HepG2 (cell line): ENCODE measurements around the gene PFDN2. TPM values are rescaled to one million over a fixed set of nuclear protein-coding genes. Genes with fewer than 3 reads are reported as not detected.
A peak's percentile ranks its signal among the peaks of the same experiment; 100 is the strongest.

ENCODE experiments used
- ARNT2 ChIP-seq: sonication (generic); formaldehyde crosslinking; IDR thresholded peaks from 2 replicates; pipeline ENCODE4 v1.8.0; 2022; ENCODE audit warnings: mild to moderate bottlenecking, low read depth, missing genetic modification reagents, moderate library complexity
- BCL6 ChIP-seq: IDR thresholded peaks from 2 replicates; pipeline ENCODE4 v1.6.1; 2016; ENCODE audit warnings: missing genetic modification reagents, missing compliant biosample characterization
- CREM ChIP-seq, 2 experiments: sonication (generic) in 1 of 2; formaldehyde crosslinking in 1 of 2; IDR thresholded peaks; 2 replicates each; pipeline versions ENCODE4 v1.4.0 to v1.6.1; 2016 to 2020; ENCODE audit warnings: antibody characterized with exemption in 1 of 2, mild to moderate bottlenecking in 1 of 2, missing genetic modification reagents in 1 of 2
- EZH2 ChIP-seq: conservative IDR thresholded peaks from 2 replicates; pipeline ENCODE4 v1.6.1; 2012; ENCODE audit warnings: mild to moderate bottlenecking, low read depth, low read length, moderate library complexity
- FIP1L1 ChIP-seq: fragments of 200-400 bp; formaldehyde crosslinking; IDR thresholded peaks from 2 replicates; pipeline ENCODE4 v1.6.1; 2018; ENCODE audit warnings: low read depth, mild to moderate bottlenecking, low read length, moderate library complexity, borderline replicate concordance; ENCODE audit not compliant: insufficient read depth
- MAFG ChIP-seq: sonication (generic); formaldehyde crosslinking; IDR thresholded peaks from 2 replicates; pipeline ENCODE4 v1.5.1; 2020; ENCODE audit warnings: mild to moderate bottlenecking, missing genetic modification reagents
- MED13 ChIP-seq: sonication (generic); formaldehyde crosslinking; IDR thresholded peaks from 2 replicates; pipeline ENCODE4 v1.5.0; 2020; ENCODE audit warnings: missing genetic modification reagents
- MIER3 ChIP-seq: IDR thresholded peaks from 2 replicates; pipeline ENCODE4 v1.6.1; 2016; ENCODE audit warnings: missing compliant biosample characterization, borderline replicate concordance
- PITX1 ChIP-seq: sonication (generic); formaldehyde crosslinking; IDR thresholded peaks from 2 replicates; pipeline ENCODE4 v1.5.1; 2020; ENCODE audit warnings: mild to moderate bottlenecking, missing genetic modification reagents
- SIX1 ChIP-seq: sonication (generic); formaldehyde crosslinking; IDR thresholded peaks from 2 replicates; pipeline ENCODE4 v1.4.0; 2020; ENCODE audit warnings: missing genetic modification reagents, borderline replicate concordance
- SRSF9 ChIP-seq: fragments of 200-400 bp; formaldehyde crosslinking; IDR thresholded peaks from 2 replicates; pipeline ENCODE4 v1.6.1; 2018; ENCODE audit warnings: borderline replicate concordance, mild to moderate bottlenecking, low read depth, low read length; ENCODE audit not compliant: insufficient read depth, poor library complexity, severe bottlenecking
- TARDBP ChIP-seq: sonication (generic); formaldehyde crosslinking; IDR thresholded peaks from 2 replicates; pipeline ENCODE4 v1.8.0; 2022; ENCODE audit warnings: mild to moderate bottlenecking, missing genetic modification reagents
- ZNF121 ChIP-seq: sonication (generic); formaldehyde crosslinking; IDR thresholded peaks from 2 replicates; pipeline ENCODE4 v1.5.0; 2020; ENCODE audit warnings: mild to moderate bottlenecking, missing genetic modification reagents
- ZNF232 ChIP-seq: sonication (generic); formaldehyde crosslinking; IDR thresholded peaks from 2 replicates; pipeline ENCODE4 v1.4.0; 2020; ENCODE audit warnings: missing genetic modification reagents, borderline replicate concordance
- ZNF431 ChIP-seq: sonication (generic); formaldehyde crosslinking; IDR thresholded peaks from 2 replicates; pipeline ENCODE4 v1.9.0; 2022; ENCODE audit warnings: missing genetic modification reagents, low read depth, mild to moderate bottlenecking, borderline replicate concordance
- ZNF44 ChIP-seq: sonication (generic); formaldehyde crosslinking; IDR thresholded peaks from 2 replicates; pipeline ENCODE4 v1.5.1; 2020; ENCODE audit warnings: mild to moderate bottlenecking, missing genetic modification reagents
- ZNF451 ChIP-seq: sonication (generic); formaldehyde crosslinking; IDR thresholded peaks from 2 replicates; pipeline ENCODE4 v1.5.0; 2020; ENCODE audit warnings: mild to moderate bottlenecking, missing genetic modification reagents
- ZNF558 ChIP-seq: sonication (generic); formaldehyde crosslinking; IDR thresholded peaks from 2 replicates; pipeline ENCODE4 v1.9.0; 2022; ENCODE audit warnings: mild to moderate bottlenecking, missing genetic modification reagents, borderline replicate concordance
- ZNF562 ChIP-seq: sonication (generic); formaldehyde crosslinking; IDR thresholded peaks from 2 replicates; pipeline ENCODE4 v1.8.0; 2022; ENCODE audit warnings: missing genetic modification reagents, borderline replicate concordance
- ZNF720 ChIP-seq: sonication (generic); formaldehyde crosslinking; IDR thresholded peaks from 2 replicates; pipeline ENCODE4 v1.4.0; 2020; ENCODE audit warnings: missing genetic modification reagents
- ZNF724P ChIP-seq: sonication (generic); formaldehyde crosslinking; IDR thresholded peaks from 2 replicates; pipeline ENCODE4 v1.8.0; 2022; ENCODE audit warnings: missing genetic modification reagents, borderline replicate concordance
- ZNF781 ChIP-seq: sonication (generic); formaldehyde crosslinking; IDR thresholded peaks from 2 replicates; pipeline ENCODE4 v1.5.1; 2020; ENCODE audit warnings: borderline replicate concordance, mild to moderate bottlenecking, missing genetic modification reagents; ENCODE audit errors: not compliant biosample characterization
- ZNF788 ChIP-seq: sonication (generic); formaldehyde crosslinking; IDR thresholded peaks from 2 replicates; pipeline ENCODE4 v1.5.0; 2020; ENCODE audit warnings: mild to moderate bottlenecking, missing genetic modification reagents, borderline replicate concordance
- polyA plus RNA-seq, 8 experiments: library from polyadenylated mRNA; depleted of rRNA in 3 of 8; stranded (reverse) in 7 of 8; unstranded in 1 of 8; fragments of >200 nt; fragmentation: Illumina TruSeq in 4 of 8; extraction: Trizol in 4 of 8; gene quantifications; 2 replicates each; pipeline versions ENCODE4 v1.2.1 to v1.2.3, GENCODE V29; 2011 to 2016; ENCODE audit warnings: low read depth in 4 of 8, missing spikeins in 1 of 8, mixed read lengths in 1 of 8; ENCODE audit not compliant: insufficient read depth in 1 of 8
- total RNA-seq, 5 experiments: library from RNA; depleted of rRNA; stranded (reverse); fragments of >200 nt; fragmentation: Illumina TruSeq; extraction: Trizol; gene quantifications; 2 replicates each; pipeline ENCODE4 v1.2.3, GENCODE V29; 2016; ENCODE audit warnings: low read depth in 1 of 5
- TF ChIP-seq, protein P1 (sequence below): sonication (generic); formaldehyde crosslinking; IDR thresholded peaks from 2 replicates; pipeline ENCODE4 v1.9.0; 2022; ENCODE audit warnings: missing genetic modification reagents, mild to moderate bottlenecking, borderline replicate concordance
- TF ChIP-seq, protein P2 (sequence below): sonication (generic); formaldehyde crosslinking; IDR thresholded peaks from 2 replicates; pipeline ENCODE4 v1.9.0; 2021; ENCODE audit warnings: missing genetic modification reagents, borderline replicate concordance

Gene PFDN2
- total and polyA plus RNA-seq, 2 of the 13 experiments (the other 11 are each of a cell fraction or from before 2014, with no cell fraction given) = 62.6 to 63.6 TPM

DNA sequence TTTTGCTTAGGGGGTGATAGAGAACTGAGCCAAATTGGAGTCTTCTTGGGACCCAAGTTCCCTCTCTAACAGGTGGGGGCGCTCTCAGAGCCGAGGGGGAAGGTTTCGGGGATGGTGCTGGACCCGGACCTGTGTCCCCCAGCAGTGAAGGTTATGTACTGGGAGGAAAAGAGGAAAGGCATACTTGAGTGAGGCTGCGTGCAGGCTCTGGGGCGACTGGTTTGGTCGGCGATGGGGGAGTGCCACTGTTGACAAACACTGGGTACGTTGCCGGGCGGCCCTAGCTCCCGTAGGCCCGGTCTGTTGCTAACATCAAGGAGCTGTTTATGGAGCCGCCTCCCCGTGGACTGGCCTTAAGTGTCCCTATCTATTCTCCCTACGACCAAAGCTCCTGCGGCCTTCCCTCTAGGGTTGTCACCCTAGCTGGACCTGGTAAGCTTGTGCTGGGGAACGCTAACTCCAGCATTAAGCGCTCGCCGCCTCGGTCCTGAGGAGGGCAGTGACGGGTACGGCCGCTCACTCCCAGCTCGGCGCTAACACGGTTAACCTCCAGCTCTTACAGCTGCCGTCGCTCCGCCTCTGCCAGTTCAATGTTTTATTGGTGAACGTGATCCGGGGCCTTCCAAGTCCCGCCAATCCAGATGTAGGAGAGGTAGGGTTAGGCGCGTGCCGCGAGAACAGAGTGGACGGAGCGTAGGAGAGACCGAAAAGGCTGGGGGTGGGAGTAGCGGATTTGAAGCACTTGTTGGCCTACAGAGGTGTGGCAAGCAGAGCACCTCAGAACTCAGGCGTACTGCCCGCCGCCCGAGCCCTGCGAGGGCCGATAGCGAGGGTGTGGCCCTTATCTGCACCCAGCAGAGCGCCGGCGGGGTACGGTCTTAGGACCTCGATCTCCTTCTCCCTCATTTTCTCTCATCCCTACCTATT, 48.2 kb upstream of the PFDN2 start, which contains the start of gene PPOX (continued):
- TF ChIP-seq ZNF431 (CRISPR knock-in tag) = no peak
- TF ChIP-seq ZNF44 (CRISPR knock-in tag) = peak; percentile 15; the same call in 1 of the 2 replicates
- no peak for TF ChIP-seq ZNF562 (CRISPR knock-in tag)
- TF ChIP-seq ZNF232 (CRISPR knock-in tag) = no peak
- no peak for TF ChIP-seq EZH2
- TF ChIP-seq ZNF724P (CRISPR knock-in tag) = no peak
- TF ChIP-seq ZNF788 (CRISPR knock-in tag) = 0 out of 2 replicates have a peak, but pooled peaks have one; percentile 53
- TF ChIP-seq FIP1L1 = no peak
- TF ChIP-seq SRSF9 = no peak
- TF ChIP-seq ZNF781 (CRISPR knock-in tag) = peak; percentile 11
- TF ChIP-seq, protein P1, sequence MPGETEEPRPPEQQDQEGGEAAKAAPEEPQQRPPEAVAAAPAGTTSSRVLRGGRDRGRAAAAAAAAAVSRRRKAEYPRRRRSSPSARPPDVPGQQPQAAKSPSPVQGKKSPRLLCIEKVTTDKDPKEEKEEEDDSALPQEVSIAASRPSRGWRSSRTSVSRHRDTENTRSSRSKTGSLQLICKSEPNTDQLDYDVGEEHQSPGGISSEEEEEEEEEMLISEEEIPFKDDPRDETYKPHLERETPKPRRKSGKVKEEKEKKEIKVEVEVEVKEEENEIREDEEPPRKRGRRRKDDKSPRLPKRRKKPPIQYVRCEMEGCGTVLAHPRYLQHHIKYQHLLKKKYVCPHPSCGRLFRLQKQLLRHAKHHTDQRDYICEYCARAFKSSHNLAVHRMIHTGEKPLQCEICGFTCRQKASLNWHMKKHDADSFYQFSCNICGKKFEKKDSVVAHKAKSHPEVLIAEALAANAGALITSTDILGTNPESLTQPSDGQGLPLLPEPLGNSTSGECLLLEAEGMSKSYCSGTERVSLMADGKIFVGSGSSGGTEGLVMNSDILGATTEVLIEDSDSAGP (CRISPR knock-in tag) = peak; percentile 55; the same call in 1 of the 2 replicates
- no peak for TF ChIP-seq MED13
- no peak for TF ChIP-seq SIX1 (CRISPR knock-in tag)
- no peak for TF ChIP-seq ZNF451 (CRISPR knock-in tag)
- TF ChIP-seq ZNF121 (CRISPR knock-in tag) = no peak
- TF ChIP-seq, protein P2, sequence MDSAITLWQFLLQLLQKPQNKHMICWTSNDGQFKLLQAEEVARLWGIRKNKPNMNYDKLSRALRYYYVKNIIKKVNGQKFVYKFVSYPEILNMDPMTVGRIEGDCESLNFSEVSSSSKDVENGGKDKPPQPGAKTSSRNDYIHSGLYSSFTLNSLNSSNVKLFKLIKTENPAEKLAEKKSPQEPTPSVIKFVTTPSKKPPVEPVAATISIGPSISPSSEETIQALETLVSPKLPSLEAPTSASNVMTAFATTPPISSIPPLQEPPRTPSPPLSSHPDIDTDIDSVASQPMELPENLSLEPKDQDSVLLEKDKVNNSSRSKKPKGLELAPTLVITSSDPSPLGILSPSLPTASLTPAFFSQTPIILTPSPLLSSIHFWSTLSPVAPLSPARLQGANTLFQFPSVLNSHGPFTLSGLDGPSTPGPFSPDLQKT (CRISPR knock-in tag) = no peak
- no peak; the same call in 1 of the 2 replicates for TF ChIP-seq TARDBP
- no peak for TF ChIP-seq BCL6
- TF ChIP-seq MIER3 = no peak
- peak; percentile 46; the same call in 1 of the 2 replicates for TF ChIP-seq PITX1 (CRISPR knock-in tag)
- 0 out of 2 replicates have a peak, but pooled peaks have one; percentile 41 for TF ChIP-seq ZNF558 (CRISPR knock-in tag)
- peak; percentile 77 for TF ChIP-seq ARNT2 (CRISPR knock-in tag)
- TF ChIP-seq ZNF720 (CRISPR knock-in tag) = no peak
- no peak for TF ChIP-seq MAFG (CRISPR knock-in tag)
- TF ChIP-seq CREM (IDR thresholded peaks at IDR 0.05) = peak; percentile 78
- no peak for TF ChIP-seq CREM (CRISPR knock-in tag; IDR thresholded peaks at IDR 0.05)
